IMR-90 (cell line): ENCODE measurements around the gene NPTX2. TPM values are rescaled to one million over a fixed set of nuclear protein-coding genes. Genes with fewer than 3 reads are reported as not detected.

Source experiments
- ATAC-seq: fragments of 200-7000 bp; cut with Tn5 transposase; 2 replicates; pipeline ENCODE4 v1.9.1; 2020; ENCODE audit warnings: low read depth, mild to moderate bottlenecking, moderate library complexity
- BruUV-seq: library from RNA; stranded (reverse); fragments of 400-500 nt; replicated peaks from 2 replicates; lab custom pipeline; 2021; lab: Mats Ljungman, UMichigan
- CTCF ChIA-PET: fragments of 300-600 bp; formaldehyde crosslinking; extraction: SDS; loops from one replicate; lab custom pipeline; 2021; ENCODE audit warnings: antibody characterized with exemption; lab: Yijun Ruan, JAX
- POLR2A ChIA-PET: fragments of 300-600 bp; sonication (Branson Sonifier 250); formaldehyde crosslinking; loops from one replicate; lab custom pipeline; 2022; ENCODE audit warnings: antibody characterized with exemption; ENCODE audit not compliant: unreplicated experiment; lab: Charles Lee
- DNase-seq: peaks from one replicate; pipeline ENCODE4 v3.0.0; 2013
- H2AFZ ChIP-seq: replicated peaks from 2 replicates; pipeline ENCODE3; 2013; ENCODE audit warnings: low read length, mild to moderate bottlenecking; ENCODE audit not compliant: poor library complexity
- H2AK5ac ChIP-seq: 2 replicates; pipeline ENCODE4 v1.6.1; 2013; ENCODE audit warnings: low read depth, low read length, inconsistent platforms
- H2AK9ac ChIP-seq: replicated peaks from 2 replicates; pipeline ENCODE3; 2013; ENCODE audit warnings: mild to moderate bottlenecking, low read depth, low read length, moderate library complexity; ENCODE audit not compliant: poor library complexity
- H2BK120ac ChIP-seq: 2 replicates; pipeline ENCODE4 v1.6.1; 2013; ENCODE audit warnings: low read depth, low read length, inconsistent platforms
- H2BK15ac ChIP-seq: 3 replicates; pipeline ENCODE4 v1.6.1; 2013; ENCODE audit warnings: low read depth, low read length, inconsistent platforms
- H2BK20ac ChIP-seq: 2 replicates; pipeline ENCODE4 v1.6.1; 2013; ENCODE audit warnings: low read depth, mild to moderate bottlenecking, inconsistent platforms, low read length, moderate library complexity
- H2BK5ac ChIP-seq: 2 replicates; pipeline ENCODE4 v1.6.1; 2013; ENCODE audit warnings: mild to moderate bottlenecking, low read depth, low read length, inconsistent platforms; ENCODE audit not compliant: poor library complexity, severe bottlenecking
- H3K14ac ChIP-seq: replicated peaks from 2 replicates; pipeline ENCODE4 v1.6.1; 2013; ENCODE audit warnings: low read depth, low read length, inconsistent platforms
- H3K18ac ChIP-seq: 2 replicates; pipeline ENCODE4 v1.6.1; 2013; ENCODE audit warnings: low read depth, low read length, control low read depth
- H3K23ac ChIP-seq: 2 replicates; pipeline ENCODE4 v1.6.1; 2013; ENCODE audit warnings: low read depth, low read length, inconsistent platforms
- H3K27ac ChIP-seq: 2 replicates; pipeline ENCODE4 v1.5.1; 2013; ENCODE audit warnings: mild to moderate bottlenecking, control low read depth, low read length; ENCODE audit not compliant: insufficient read depth
- H3K27me3 ChIP-seq: 2 replicates; pipeline ENCODE4 v1.6.1; 2013; ENCODE audit warnings: low read length; ENCODE audit not compliant: control insufficient read depth, insufficient read depth
- H3K36me3 ChIP-seq: 2 replicates; pipeline ENCODE4 v1.6.1; 2013; ENCODE audit warnings: low read length, mixed read lengths; ENCODE audit not compliant: control insufficient read depth, insufficient read depth
- H3K4ac ChIP-seq: 2 replicates; pipeline ENCODE4 v1.6.1; 2013; ENCODE audit warnings: low read depth, low read length, inconsistent platforms
- H3K4me1 ChIP-seq: 2 replicates; pipeline ENCODE4 v1.6.1; 2013; ENCODE audit warnings: low read length, mixed read lengths; ENCODE audit not compliant: control insufficient read depth, insufficient read depth
- H3K4me2 ChIP-seq: 2 replicates; pipeline ENCODE4 v1.6.1; 2013; ENCODE audit warnings: low read depth, mild to moderate bottlenecking, control low read depth, low read length, moderate library complexity
- H3K4me3 ChIP-seq: 2 replicates; pipeline ENCODE4 v1.5.1; 2013; ENCODE audit warnings: low read depth, mild to moderate bottlenecking, control low read depth, low read length, moderate library complexity; ENCODE audit not compliant: insufficient read depth
- H3K56ac ChIP-seq: 2 replicates; pipeline ENCODE4 v1.6.1; 2013; ENCODE audit warnings: low read length, inconsistent platforms; ENCODE audit not compliant: insufficient read depth; ENCODE audit errors: extremely low read depth
- H3K79me1 ChIP-seq, 2 experiments: 2 replicates each; pipeline ENCODE4 v1.6.1; 2013; ENCODE audit warnings: low read length in 2 of 2, inconsistent platforms in 1 of 2, low read depth in 1 of 2
- H3K9ac ChIP-seq: 2 replicates; pipeline ENCODE4 v1.6.1; 2013; ENCODE audit warnings: low read depth, low read length, control low read depth
- H3K9me1 ChIP-seq: 2 replicates; pipeline ENCODE4 v1.6.1; 2013; ENCODE audit warnings: low read length, inconsistent platforms; ENCODE audit not compliant: insufficient read depth
- H3K9me3 ChIP-seq: 2 replicates; pipeline ENCODE4 v1.6.1; 2013; ENCODE audit warnings: low read length; ENCODE audit not compliant: control insufficient read depth, insufficient read depth
- H4K20me1 ChIP-seq: 2 replicates; pipeline ENCODE4 v1.6.1; 2013; ENCODE audit warnings: low read length, inconsistent platforms; ENCODE audit not compliant: insufficient read depth
- H4K5ac ChIP-seq: 2 replicates; pipeline ENCODE4 v1.6.1; 2013; ENCODE audit warnings: mild to moderate bottlenecking, low read depth, low read length, control low read depth
- H4K8ac ChIP-seq, 2 experiments: 2 replicates each; pipeline ENCODE4 v1.6.1; 2013; ENCODE audit warnings: low read depth in 2 of 2, low read length in 2 of 2, control low read depth in 1 of 2, inconsistent platforms in 1 of 2
- H4K91ac ChIP-seq: 2 replicates; pipeline ENCODE4 v1.6.1; 2013; ENCODE audit warnings: low read depth, low read length, inconsistent platforms; ENCODE audit not compliant: insufficient read depth
- CHD1 ChIP-seq: IDR thresholded peaks from 2 replicates; pipeline ENCODE4 v1.6.1; 2012; ENCODE audit warnings: low read depth, low read length, improper control_type of control experiment
- CTCF ChIP-seq: conservative IDR thresholded peaks from 2 replicates; pipeline ENCODE4 v1.5.1; 2012; ENCODE audit warnings: mild to moderate bottlenecking, low read depth, low read length, improper control_type of control experiment
- ELK1 ChIP-seq: fragments of 150-350 bp; IDR thresholded peaks from 2 replicates; pipeline ENCODE4 v1.6.1; 2016; ENCODE audit warnings: low read depth, mild to moderate bottlenecking, low read length, moderate library complexity, borderline replicate concordance
- MAZ ChIP-seq: IDR thresholded peaks from 2 replicates; pipeline ENCODE4 v1.6.1; 2012; ENCODE audit warnings: low read depth, mild to moderate bottlenecking, low read length, improper control_type of control experiment, moderate library complexity, borderline replicate concordance
- MXI1 ChIP-seq: IDR thresholded peaks from 2 replicates; pipeline ENCODE4 v1.6.1; 2012; ENCODE audit warnings: low read depth, mild to moderate bottlenecking, low read length, moderate library complexity, borderline replicate concordance
- NFE2L2 ChIP-seq: fragments of 150-350 bp; IDR thresholded peaks from 2 replicates; pipeline ENCODE4 v1.6.1; 2016; ENCODE audit warnings: low read depth, mild to moderate bottlenecking, low read length
- POLR2A ChIP-seq: IDR thresholded peaks from 2 replicates; pipeline ENCODE4 v1.6.1; 2012; ENCODE audit warnings: mild to moderate bottlenecking, low read depth, low read length
- RAD21 ChIP-seq: IDR thresholded peaks from 2 replicates; pipeline ENCODE4 v1.6.1; 2012; ENCODE audit warnings: low read length, improper control_type of control experiment
- RCOR1 ChIP-seq: IDR thresholded peaks from 2 replicates; pipeline ENCODE4 v1.6.1; 2012; ENCODE audit warnings: mild to moderate bottlenecking, low read length, improper control_type of control experiment; ENCODE audit not compliant: insufficient replicate concordance
- WGBS, 2 experiments: methylation state at CpG; one replicate each; pipeline versions ENCODE4 v1.1.5 to v1.1.7; 2013; ENCODE audit warnings: missing lambda C conversion rate in 2 of 2; ENCODE audit not compliant: insufficient read length in 1 of 2; ENCODE audit errors: extremely low coverage in 2 of 2; 5-methylcytosine and 5-hydroxymethylcytosine counted together
- dilution Hi-C: fragments of 300-500 bp; cut with HindIII; formaldehyde crosslinking; loops from one replicate; pipeline ENCODE4 v1.14.3; 2018; ENCODE audit warnings: low sequenced_read_pairs; ENCODE audit not compliant: unreplicated experiment
- in situ Hi-C: fragments of 300-500 bp; cut with MboI; formaldehyde crosslinking; loops from 3 replicates; pipeline ENCODE4 v1.14.3; 2019; ENCODE audit warnings: low sequenced_read_pairs, inconsistent platforms, mixed read lengths
- intact Hi-C: fragments of 100-400 bp; cut with micrococcal nuclease; formaldehyde crosslinking; loops from 2 replicates; pipeline ENCODE4 v1.10.0; 2022
- polyA plus RNA-seq, 3 experiments: library from polyadenylated mRNA; depleted of rRNA; stranded (reverse); fragments of >200 nt; gene quantifications; 2 replicates each; pipeline ENCODE4 v1.2.3, GENCODE V29; 2012; ENCODE audit warnings: low replicate concordance in 1 of 3
- total RNA-seq: library from RNA; depleted of rRNA; stranded (reverse); fragments of >200 nt; gene quantifications from 2 replicates; pipeline ENCODE4 v1.2.3, GENCODE V29; 2012

The NPTX2 gene
- total and polyA plus RNA-seq, 2 of the 4 experiments (the other 2 are of a cell fraction): under 0.01 to 0.03 TPM

- no peak overlapping the region for H3K23ac ChIP-seq
- no peak overlapping the region for H4K5ac ChIP-seq
- H4K8ac ChIP-seq: no peak overlapping the region
- in situ Hi-C loops (no loop called here), intact Hi-C loops (no loop called here), dilution Hi-C loops (no loop called here)
- ChIA-PET POLR2A (no interaction called here), CTCF (no interaction called here)
- H2AK9ac ChIP-seq: no peak overlapping the region
- no peaks in the 10 kb centered on the region for H3K36me3 ChIP-seq
- H3K4ac ChIP-seq: no peak overlapping the region
- H2BK15ac ChIP-seq: no peak overlapping the region
- no peak overlapping the region for H2BK120ac ChIP-seq
- no peak for TF ChIP-seq ELK1
- TF ChIP-seq NFE2L2: no peak
- TF ChIP-seq RCOR1: no peak
- TF ChIP-seq CHD1: no peak
- no peak for TF ChIP-seq RAD21
- no peak for TF ChIP-seq MXI1
- no peak for TF ChIP-seq CTCF
- TF ChIP-seq POLR2A: no peak
- TF ChIP-seq MAZ: no peak
- no peaks in the 10 kb centered on the region for H3K27me3 ChIP-seq
- no peak overlapping the region for H2AK5ac ChIP-seq
- no TSS peak for BruUV-seq
- H3K14ac ChIP-seq: no peak overlapping the region
- ATAC-seq: no peak
- WGBS, 2 experiments: no CpG with 5 or more reads among the region's 9 CpGs
- H2BK20ac ChIP-seq: no peak overlapping the region
- no peak overlapping the region for H2AFZ ChIP-seq
- H3K9me3 ChIP-seq: peaks cover 19% of the 10 kb centered on the region
- no peaks in the 10 kb centered on the region for H3K9me1 ChIP-seq
- H3K4me1 ChIP-seq: no peaks in the 10 kb centered on the region
- no peak for DNase-seq
- H3K4me2 ChIP-seq: no peak overlapping the region
- no peak overlapping the region for H2BK5ac ChIP-seq
- no peaks in the 10 kb centered on the region for H3K79me1 ChIP-seq
- no peaks in the 10 kb centered on the region for H4K20me1 ChIP-seq
- no peak overlapping the region for H4K91ac ChIP-seq
- no peak overlapping the region for H3K9ac ChIP-seq
- no peak overlapping the region for H3K27ac ChIP-seq
- no peak overlapping the region for H3K4me3 ChIP-seq
- no peak overlapping the region for H3K56ac ChIP-seq
- no peak overlapping the region for H3K18ac ChIP-seq
Measured at GRCh38 chr7:98630149-98630548, 13.1 kb downstream of the NPTX2 start.
